HEK293T (cell line): Measurements from ENCODE around the gene PAFAH1B1.

Experiments used
- ARNT ChIP-seq: fragments of 450-650 bp; IDR thresholded peaks from 2 replicates; pipeline ENCODE4 v1.6.1; 2017; ENCODE audit warnings: mild to moderate bottlenecking
- BHLHE40 ChIP-seq: fragments of 450-650 bp; IDR thresholded peaks from 2 replicates; pipeline ENCODE4 v1.6.1; 2016; ENCODE audit warnings: mild to moderate bottlenecking, moderate library complexity, borderline replicate concordance
- CTBP1 ChIP-seq: fragments of 450-650 bp; IDR thresholded peaks from 2 replicates; pipeline ENCODE4 v1.6.1; 2016; ENCODE audit warnings: borderline replicate concordance
- FOXA1 ChIP-seq: fragments of 450-650 bp; IDR thresholded peaks from 2 replicates; pipeline ENCODE4 v1.6.1; 2016; ENCODE audit warnings: mild to moderate bottlenecking
- FOXK2 ChIP-seq: fragments of 450-650 bp; IDR thresholded peaks from 2 replicates; pipeline ENCODE4 v1.6.1; 2016; ENCODE audit warnings: mild to moderate bottlenecking
- FOXM1 ChIP-seq: fragments of 450-650 bp; IDR thresholded peaks from 2 replicates; pipeline ENCODE4 v1.6.1; 2017; ENCODE audit warnings: mild to moderate bottlenecking, borderline replicate concordance
- HDGF ChIP-seq: fragments of 450-650 bp; IDR thresholded peaks from 2 replicates; pipeline ENCODE4 v1.6.1; 2017; ENCODE audit warnings: antibody characterized with exemption, borderline replicate concordance
- LEF1 ChIP-seq: fragments of 450-650 bp; IDR thresholded peaks from 2 replicates; pipeline ENCODE4 v1.6.1; 2017; ENCODE audit warnings: mild to moderate bottlenecking, borderline replicate concordance
- PKNOX1 ChIP-seq: fragments of 450-650 bp; IDR thresholded peaks from 2 replicates; pipeline ENCODE4 v1.6.1; 2016
- SP1 ChIP-seq: fragments of 450-650 bp; IDR thresholded peaks from 2 replicates; pipeline ENCODE4 v1.6.1; 2017
- SUZ12 ChIP-seq: fragments of 450-650 bp; IDR thresholded peaks from 2 replicates; pipeline ENCODE4 v1.6.1; 2016; ENCODE audit warnings: mild to moderate bottlenecking
- TARDBP ChIP-seq: fragments of 450-650 bp; IDR thresholded peaks from 2 replicates; pipeline ENCODE4 v1.6.1; 2016

- TF ChIP-seq PKNOX1 (no peak), SP1 (no peak), HDGF (no peak), ARNT (no peak), BHLHE40 (no peak), SUZ12 (no peak), CTBP1 (no peak), FOXA1 (no peak), FOXM1 (no peak), LEF1 (no peak), FOXK2 (no peak), TARDBP (no peak)
Observed at GRCh38 chr17:2547176-2547575, 46.3 kb upstream of the PAFAH1B1 start.
